GM19395 (cell line): ENCODE data around the gene CACNA1H.
"Not testable (repeated sequence)": the region's sequence is repeated elsewhere in the genome, so short reads cannot be mapped to it uniquely, and the experiment has no call there.

ENCODE experiments used
- ATAC-seq: cut with Tn5 transposase; IDR thresholded peaks from one replicate; pipeline ENCODE4 v1.9.1; 2021; ENCODE audit warnings: mild to moderate bottlenecking, moderate library complexity; ENCODE audit not compliant: unreplicated experiment

The CACNA1H gene

GRCh38 chr16:1262210-1262845, 109.4 kb downstream of the CACNA1H start:
- ATAC-seq, result no peak

DNA sequence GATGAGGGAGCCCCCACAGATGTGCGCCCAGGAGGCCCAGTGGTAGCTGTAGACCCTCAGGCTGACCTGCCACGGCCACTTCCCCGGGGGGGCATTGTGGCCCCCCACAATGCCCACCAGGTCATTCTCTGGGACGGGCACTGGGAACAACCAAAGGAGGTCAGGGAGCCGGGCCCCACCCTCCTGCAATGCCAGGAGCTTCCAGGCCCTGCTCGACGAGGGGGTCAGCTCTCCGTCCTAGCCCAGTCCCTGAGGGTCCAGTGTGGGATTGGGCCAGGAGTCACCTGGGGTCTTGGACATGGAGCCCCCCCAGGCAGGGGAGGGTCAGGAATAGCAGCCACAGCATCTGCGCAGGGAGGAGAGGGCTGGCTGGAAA, 109.9 kb downstream of the CACNA1H start:
- ATAC-seq, result no peak

GRCh38 chr16:1263591-1264344, 110.9 kb downstream of the CACNA1H start:
- ATAC-seq, result no peak

DNA sequence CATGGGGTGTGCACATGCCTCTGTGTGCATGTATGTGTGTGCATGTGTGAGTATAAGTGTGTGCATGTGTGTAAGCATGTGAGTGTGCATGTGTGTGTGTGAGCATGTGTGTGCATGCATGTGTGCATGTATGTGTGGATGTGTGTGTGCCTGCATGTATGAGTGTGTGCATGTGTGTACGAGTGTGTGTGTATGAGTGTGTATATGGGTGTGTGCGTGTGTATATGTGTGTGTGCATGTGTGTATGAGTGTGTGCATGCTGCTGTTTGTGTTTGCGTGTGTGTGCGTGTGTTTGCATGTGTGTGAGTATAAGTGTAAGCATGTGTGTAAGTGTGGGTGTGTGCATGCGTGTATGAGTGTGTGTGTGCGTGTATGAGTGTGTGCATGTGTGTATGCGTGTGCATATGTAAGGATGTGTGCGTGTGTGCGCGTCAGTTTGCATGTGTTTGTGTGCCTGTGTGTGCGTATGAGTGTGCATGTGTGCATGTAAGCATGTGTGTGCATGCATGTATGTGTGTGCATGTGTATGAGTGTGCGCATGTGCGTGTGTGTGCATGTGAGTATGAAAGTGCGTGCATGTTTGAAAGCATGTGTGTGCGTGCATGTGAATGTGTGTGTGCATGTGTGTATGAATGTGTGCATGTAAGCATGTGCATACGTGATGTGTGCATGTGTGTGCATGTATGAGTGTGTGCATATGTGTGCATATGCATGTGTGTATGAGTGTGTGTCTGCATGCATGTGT, 111.6 kb downstream of the CACNA1H start:
- ATAC-seq, result no peak

GRCh38 chr16:1265090-1265630, 112.3 kb downstream of the CACNA1H start:
- ATAC-seq, result no peak

- no peak for ATAC-seq
Measured at GRCh38 chr16:1265826-1266225, 112.9 kb downstream of the CACNA1H start.

GRCh38 chr16:1269418-1269817, 116.5 kb downstream of the CACNA1H start:
- ATAC-seq, result not testable (repeated sequence)

- ATAC-seq, result no peak
Measured at GRCh38 chr16:1271380-1271723, 118.4 kb downstream of the CACNA1H start.
